Spleen (tissue), 7 donors: ENCODE data around the gene RFX4.

ENCODE experiments used
- POLR2A ChIP-seq, 3 donors: fragments of 450-650 bp; IDR thresholded peaks; one replicate each; pipeline ENCODE4 v1.5.1; 2017; ENCODE audit warnings: antibody characterized with exemption in 3 of 3, mild to moderate bottlenecking in 1 of 3
- POLR2AphosphoS5 ChIP-seq, 3 donors: sonication (generic); formaldehyde crosslinking; IDR thresholded peaks; one replicate each; pipeline ENCODE4 v1.5.1; 2017; ENCODE audit warnings: antibody characterized with exemption in 3 of 3
- TF ChIP-seq, protein P1 (sequence below), 11 experiments: fragments of 200-600 bp in 7 of 11; fragments of 450-650 bp in 4 of 11; sonication (generic) in 4 of 11; IDR thresholded peaks in 8 of 11; conservative IDR thresholded peaks in 3 of 11; 1 replicate in 7 of 11; 2 replicates in 4 of 11; pipeline versions ENCODE4 v1.4.0 to v1.8.0; 2016 to 2021; ENCODE audit warnings: antibody characterized with exemption in 11 of 11, inconsistent platforms in 4 of 11, mild to moderate bottlenecking in 1 of 11
- donor health status: DM: no; HTN: no; CAD: no; lungs with moderate emphysema.
- donor health status: DM: no; HTN: no; CAD: no.
- donor health status: DM: no; HTN: no; CAD: no.

DNA sequence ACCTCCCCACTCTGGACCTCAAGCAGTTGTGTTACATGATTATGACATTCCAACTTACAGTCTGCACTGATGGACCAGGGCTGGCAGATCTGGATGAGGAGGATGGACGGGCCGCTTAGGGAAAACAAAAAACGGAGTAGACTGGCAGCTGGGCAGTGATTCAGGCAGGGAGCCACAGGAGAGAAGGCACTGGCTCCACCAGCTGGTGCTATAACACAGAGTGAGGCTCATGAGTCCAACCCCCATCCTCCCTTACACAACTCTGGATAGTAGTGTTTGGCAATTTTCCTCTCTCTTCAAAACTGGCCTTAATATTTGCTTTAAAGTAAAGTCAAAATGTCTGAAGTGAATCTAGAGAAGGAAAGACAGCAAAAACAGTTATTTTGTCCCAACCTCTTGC lies 181.9 kb downstream of the RFX4 start:
- TF ChIP-seq, protein P1, sequence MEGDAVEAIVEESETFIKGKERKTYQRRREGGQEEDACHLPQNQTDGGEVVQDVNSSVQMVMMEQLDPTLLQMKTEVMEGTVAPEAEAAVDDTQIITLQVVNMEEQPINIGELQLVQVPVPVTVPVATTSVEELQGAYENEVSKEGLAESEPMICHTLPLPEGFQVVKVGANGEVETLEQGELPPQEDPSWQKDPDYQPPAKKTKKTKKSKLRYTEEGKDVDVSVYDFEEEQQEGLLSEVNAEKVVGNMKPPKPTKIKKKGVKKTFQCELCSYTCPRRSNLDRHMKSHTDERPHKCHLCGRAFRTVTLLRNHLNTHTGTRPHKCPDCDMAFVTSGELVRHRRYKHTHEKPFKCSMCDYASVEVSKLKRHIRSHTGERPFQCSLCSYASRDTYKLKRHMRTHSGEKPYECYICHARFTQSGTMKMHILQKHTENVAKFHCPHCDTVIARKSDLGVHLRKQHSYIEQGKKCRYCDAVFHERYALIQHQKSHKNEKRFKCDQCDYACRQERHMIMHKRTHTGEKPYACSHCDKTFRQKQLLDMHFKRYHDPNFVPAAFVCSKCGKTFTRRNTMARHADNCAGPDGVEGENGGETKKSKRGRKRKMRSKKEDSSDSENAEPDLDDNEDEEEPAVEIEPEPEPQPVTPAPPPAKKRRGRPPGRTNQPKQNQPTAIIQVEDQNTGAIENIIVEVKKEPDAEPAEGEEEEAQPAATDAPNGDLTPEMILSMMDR (IDR thresholded peaks at IDR 0.05 in 8 of 11, conservative IDR thresholded peaks at IDR 0.05 in 3 of 11): peak in 1 of 11 experiments; percentile 10
- no peak for TF ChIP-seq POLR2A (IDR thresholded peaks at IDR 0.05)
- TF ChIP-seq POLR2AphosphoS5 (IDR thresholded peaks at IDR 0.05): no peak
